Suprapubic skin (tissue), 4 donors: ENCODE results near the gene FOXC1.

Experiments used
- CTCF ChIP-seq, 2 donors: fragments of 200-600 bp in 1 of 2; fragments of 450-650 bp in 1 of 2; sonication (generic) in 1 of 2; IDR thresholded peaks; one replicate each; pipeline ENCODE4 v1.5.1; 2016 to 2019; ENCODE audit warnings: antibody characterized with exemption in 2 of 2, mild to moderate bottlenecking in 1 of 2, moderate library complexity in 1 of 2
- POLR2A ChIP-seq, 2 donors: fragments of 450-650 bp; IDR thresholded peaks; one replicate each; pipeline ENCODE4 v1.6.1; 2017; ENCODE audit warnings: antibody characterized with exemption in 2 of 2, mild to moderate bottlenecking in 2 of 2, moderate library complexity in 2 of 2
- POLR2AphosphoS5 ChIP-seq, 3 donors: sonication (generic); formaldehyde crosslinking; IDR thresholded peaks; one replicate each; pipeline ENCODE4 v1.6.1; 2017; ENCODE audit warnings: antibody characterized with exemption in 3 of 3

GRCh38 chr6:1615853-1616420 is 6.2 kb downstream of the FOXC1 start:
- no peak for TF ChIP-seq CTCF (IDR thresholded peaks at IDR 0.05)
- no peak for TF ChIP-seq POLR2A (IDR thresholded peaks at IDR 0.05)
- TF ChIP-seq POLR2AphosphoS5 (IDR thresholded peaks at IDR 0.05) = no peak
